Amygdala (tissue), 56 donors: ENCODE measurements around the gene C2CD2.

Experiments used
- DNase-seq, 56 donors: peaks; one replicate each; lab custom pipeline; 2025; lab: John Stamatoyannopoulos, UW

C2CD2 gene

DNA sequence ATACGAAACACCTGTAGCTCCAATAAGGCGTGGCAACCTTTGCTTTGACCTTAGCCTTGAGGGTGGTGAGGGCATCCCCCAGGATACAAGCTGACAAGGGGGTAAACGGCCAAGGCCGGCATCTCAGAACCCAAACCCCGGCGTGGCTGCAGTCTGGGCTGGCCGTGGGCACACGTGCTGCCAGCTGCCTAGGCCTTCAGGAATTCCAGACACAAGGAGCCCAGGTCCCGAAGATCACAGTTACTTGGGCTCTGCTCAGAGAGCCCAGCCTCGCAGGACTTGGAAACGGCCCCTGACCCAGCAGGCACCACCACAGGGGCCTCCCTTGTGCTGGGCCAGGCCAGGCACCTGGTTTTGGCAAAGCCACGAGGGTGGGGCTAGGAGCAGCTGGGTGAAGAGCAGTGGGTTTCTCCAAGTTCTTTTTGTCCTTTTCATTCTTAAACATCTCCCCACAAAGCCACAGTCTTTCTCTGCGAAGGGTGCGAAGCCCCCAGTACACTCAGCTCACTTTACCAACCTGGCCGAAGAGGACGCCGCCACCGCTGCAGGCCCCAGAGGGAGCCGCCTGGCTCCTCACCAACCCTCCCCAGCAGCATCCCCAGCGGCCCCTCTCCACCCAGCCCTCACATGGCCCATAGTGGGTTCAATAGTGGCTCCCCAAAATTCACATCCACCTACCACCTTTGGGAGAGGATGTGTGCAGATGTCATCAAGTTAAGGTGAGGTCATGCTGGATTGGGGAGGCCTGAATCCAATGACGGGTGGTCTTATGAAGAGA, 101.5 kb downstream of the C2CD2 start:
- no peak for DNase-seq

DNA sequence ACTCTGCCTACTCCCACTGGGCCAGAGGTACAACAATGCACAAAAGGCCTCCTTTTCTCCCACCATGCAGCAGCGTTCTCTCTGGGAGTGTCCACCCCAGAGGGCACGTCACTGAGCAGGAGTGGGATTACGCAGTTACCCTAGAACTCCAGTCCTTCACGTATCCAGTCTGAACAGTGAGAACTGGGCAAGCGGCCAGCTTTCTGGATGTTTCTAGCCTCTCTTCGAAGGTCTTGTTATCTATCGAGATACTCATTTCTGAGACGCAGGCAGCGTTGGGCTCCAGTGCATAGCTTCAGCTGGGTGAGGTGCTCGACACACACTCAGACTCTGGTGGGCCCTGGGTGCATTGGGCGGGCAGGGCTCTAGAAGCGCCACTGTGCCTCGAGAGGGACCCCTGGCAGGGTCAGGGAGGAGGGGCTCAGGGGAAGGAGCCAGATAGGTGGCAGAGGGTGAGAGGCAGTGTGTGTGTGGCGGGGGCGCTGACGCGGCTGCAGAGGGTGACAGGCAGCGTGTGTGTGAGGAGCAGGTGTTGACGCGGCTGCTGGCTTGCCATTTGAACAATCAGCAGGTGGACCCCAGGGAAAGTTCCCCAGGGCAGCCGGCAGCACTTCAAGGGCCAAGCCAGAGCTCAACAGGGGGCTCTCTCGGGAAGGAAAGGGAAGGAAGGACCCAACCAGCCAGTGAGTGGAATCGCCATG, 102.6 kb downstream of the C2CD2 start:
- no peak for DNase-seq

- no peak for DNase-seq
Measured at GRCh38 chr21:41850085-41850484, 103.7 kb downstream of the C2CD2 start.

GRCh38 chr21:41848958-41849580, 104.7 kb downstream of the C2CD2 start:
- no peak for DNase-seq

GRCh38 chr21:41848533-41848932, 105.3 kb downstream of the C2CD2 start:
- no peak for DNase-seq

DNA sequence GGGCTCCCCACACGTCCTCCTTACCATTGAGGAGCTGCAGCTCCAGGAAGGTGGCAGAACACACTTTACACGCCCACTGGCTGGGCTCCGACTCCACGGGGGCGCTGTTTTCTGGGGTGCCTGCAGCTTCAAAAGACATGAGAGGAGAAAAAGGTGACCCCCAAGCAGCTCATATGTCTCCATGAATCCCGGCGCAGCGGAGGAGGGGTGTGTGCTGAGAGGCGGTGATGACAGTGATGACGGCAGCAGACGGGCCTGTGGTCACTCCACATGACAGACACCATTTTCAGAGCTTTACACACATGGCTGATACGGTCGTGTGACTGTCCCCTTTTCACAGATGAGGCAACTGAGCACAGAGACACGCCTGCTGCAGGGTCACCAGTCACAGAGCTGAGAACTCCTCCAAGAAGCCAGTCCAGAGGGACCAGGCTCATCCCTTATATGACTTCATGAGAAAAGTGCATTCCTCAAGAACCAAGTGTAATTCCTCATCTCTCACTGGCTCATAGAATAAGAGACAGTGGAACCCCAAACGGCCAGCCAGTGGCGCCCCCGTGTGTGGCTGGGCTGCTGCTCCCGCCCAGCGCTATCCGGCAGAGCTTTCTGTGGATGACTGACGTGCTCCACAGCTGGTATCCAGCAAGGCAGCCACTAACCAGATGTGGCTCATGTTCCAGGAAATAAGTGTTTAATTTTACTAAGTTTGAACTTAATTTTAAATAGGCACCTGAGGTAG, 106.6 kb downstream of the C2CD2 start:
- DNase-seq, result no peak

DNA sequence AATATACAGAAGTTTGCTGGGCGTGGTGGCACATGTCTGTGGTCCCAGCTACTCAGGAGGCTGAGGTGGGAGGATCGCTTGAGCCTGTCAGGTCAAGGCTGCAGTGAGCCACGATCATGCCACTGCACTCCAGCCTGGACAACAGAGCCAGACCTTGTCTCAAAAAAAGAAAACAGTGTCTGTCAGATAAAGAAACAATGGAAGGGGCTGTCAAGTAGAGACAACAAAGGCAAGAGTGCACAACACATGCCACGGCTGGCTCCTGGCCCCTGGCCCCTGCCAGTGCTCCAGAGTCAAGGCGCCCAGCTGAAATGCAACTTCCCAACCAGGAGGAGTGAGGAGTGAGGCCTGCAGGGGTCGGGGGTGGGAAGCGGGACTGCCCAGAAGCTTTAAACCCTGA, 107.3 kb downstream of the C2CD2 start:
- no peak for DNase-seq

DNA sequence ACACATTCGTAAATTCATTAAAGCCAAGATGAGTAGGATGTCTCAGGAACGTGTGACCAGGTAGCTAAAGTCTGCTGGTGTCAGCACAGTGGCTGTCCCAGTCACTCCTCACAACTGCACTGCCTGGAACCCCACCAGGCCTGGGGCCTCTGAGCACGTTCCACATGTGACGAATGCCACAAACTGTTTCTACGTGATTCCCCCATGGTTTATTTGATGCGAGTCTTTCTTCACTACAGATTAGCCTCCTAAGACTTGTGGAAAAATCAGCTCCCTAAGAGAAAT, 107.8 kb downstream of the C2CD2 start:
- no peak for DNase-seq

- DNase-seq, result no peak
Measured at GRCh38 chr21:41845310-41846032, 108.3 kb downstream of the C2CD2 start.

DNA sequence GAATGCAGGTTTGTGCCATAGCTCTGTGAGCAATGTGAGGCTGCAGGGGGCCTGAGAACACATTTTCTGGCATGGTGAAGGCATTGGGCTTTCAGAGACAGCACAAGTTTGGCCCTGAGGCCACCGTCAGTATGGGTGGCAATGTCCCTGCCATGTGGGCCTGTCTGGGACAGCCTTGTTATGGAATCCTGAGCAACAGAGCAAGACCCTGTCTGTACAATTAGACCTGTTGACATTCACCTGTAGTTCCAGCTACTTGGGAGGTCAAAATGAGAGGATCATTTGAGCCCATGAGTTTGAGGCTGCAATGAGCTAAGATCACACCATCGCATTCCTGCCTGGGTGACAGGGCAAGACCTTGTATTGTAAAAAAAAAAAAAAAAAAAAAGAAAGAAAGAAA, 110.2 kb downstream of the C2CD2 start:
- DNase-seq, result no peak

DNA sequence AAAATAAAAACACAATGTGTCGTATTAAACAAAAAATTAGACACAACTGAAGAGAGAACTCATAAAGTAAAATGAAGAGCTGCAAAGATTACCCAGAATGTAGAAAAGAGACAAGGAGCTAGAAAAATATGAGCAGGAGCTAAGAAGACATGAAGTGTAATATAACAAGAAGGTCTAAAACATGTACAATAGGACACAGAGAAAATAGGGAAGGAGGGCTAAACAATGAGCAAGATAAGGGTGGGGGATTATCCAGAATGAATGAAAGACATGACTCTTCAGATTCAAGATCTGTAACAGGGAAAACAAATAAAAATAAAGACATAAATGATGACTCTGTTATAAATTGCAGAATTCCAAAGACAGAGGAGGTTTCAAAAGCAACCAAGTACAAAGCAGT, 112.9 kb downstream of the C2CD2 start:
- no peak for DNase-seq

DNA sequence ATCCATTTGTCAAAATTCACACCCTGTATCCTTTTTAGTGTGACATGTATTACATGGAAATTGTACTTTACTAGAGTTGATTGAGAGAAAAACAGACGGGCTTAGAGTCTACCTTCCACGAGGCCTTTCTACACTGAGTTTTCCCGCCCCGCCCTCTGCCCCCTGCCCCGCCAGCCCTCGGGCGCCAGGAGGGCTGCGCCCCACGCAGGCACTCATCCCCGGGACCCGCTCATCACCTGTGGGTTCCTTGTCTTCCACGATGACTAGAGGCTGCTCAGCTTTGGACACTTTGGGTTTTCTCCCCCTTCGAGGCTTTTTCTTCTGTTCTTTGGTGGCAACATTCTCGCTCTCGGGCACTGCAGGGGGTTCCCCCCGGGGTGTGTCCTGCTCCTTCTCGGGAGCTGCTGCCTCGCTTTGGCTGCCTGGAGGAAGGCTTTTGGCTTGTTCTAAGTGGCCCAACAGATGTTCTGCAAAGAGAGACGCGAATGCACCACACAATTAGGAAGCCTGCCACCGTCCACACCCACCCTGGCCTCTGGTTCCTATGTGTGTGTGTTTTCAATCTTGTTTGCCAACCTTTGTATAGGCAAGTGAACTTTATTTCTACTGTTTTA, 114.3 kb downstream of the C2CD2 start:
- no peak for DNase-seq

DNA sequence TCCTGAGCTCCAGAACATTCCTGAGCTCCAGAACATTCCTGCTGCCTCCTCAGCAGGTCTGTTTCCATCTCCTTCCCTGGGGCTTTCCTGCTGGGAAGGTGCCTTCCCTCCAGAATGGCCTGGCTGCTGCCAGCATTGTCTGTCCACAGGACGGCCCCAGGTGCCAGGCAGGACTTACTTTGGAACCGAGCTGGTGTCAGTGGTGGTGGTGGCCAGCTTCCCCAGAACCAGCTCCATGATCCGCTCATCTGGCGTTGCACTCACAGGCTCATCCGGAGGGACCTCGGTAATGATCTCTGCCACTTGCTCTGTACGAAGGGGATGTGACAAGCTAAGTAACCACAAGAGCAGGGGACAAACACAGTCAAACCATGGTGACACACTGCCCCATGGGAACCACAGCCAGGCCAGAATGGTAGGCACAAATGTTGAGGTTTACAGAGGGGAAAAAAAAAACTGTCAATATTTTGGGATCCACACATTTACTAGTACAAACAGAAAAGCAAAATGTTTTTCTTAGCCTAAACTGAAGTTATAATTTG, 116.0 kb downstream of the C2CD2 start:
- DNase-seq, result no peak

DNA sequence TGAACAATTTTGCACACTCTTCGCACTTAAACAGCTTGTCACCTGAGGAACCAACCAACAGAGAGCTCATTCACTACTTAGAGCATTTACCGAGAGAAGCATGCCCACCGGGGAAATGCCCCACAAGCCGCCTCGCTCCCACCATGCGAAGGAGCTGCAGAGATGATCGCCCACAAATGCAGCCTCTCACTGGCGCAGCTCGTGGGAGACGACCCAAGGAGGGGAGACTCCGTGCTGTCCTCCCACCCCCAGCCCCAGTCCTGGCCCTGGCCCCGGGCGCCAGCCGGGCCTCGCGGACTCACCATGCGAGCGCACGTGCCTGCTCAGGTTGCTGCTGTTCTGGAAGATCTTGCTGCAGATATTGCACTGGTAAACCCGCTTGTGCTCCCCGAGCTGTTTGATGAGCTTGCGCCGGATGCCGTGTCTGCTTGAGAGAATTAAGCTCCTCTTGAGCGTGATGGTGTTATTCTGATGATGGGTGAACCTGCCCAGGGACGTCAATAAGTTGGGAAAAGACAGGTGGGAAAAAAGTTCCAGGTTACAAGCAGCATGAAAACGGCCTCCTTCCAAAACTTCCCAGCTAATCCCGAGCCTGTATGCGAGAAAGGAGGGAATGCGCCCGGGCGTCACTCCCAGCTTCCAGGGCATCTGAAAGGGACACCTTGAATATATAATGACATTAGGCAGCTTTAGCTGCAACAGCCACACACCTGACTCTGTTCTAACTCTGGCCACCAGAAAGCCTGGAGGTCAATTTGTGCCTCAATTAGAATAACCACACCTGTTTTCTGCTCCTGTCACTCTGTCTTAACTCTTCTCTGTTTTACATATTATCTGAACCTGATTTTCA, 117.4 kb downstream of the C2CD2 start:
- DNase-seq, result no peak

DNA sequence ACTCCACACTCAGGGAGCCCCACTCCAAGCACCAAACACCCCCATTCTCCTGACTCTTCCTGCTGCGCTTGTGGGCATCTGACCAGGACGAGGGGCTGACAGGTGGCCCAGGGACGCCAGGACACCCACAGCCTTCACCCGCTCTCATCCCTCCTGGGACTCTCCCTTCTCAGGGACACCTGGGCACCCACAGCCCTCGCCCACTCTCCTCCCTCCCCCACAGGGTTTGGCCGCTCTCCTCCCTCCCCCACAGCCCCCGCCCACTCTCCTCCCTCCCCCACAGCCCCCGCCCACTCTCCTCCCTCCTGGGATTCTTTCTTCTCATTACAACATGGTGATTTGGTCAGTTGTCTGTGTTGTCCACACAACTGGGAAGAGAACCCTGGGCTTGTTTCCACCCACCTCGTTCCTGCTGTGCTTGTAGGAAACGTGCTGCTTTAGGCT, 118.1 kb downstream of the C2CD2 start:
- no peak for DNase-seq
